DMS 273 treated with DMSO at 0.1 percent for 48 hours (cell line): Measurements from ENCODE around the gene CA5A.
"Not testable (repeated sequence)": the region's sequence is repeated elsewhere in the genome, so short reads cannot be mapped to it uniquely, and the experiment has no call there.

Experiments
- DNase-seq: peaks from one replicate; lab custom pipeline; 2025; lab: John Stamatoyannopoulos, UW

Gene CA5A

GRCh38 chr16:87936375-87937230 is at the start of gene CA5A:
CA5A (minus strand) TSS chr16:87936529; CDS start chr16:87936450, 79 bp downstream.
- DNase-seq: no peak

- DNase-seq: not testable (repeated sequence)
Measured at GRCh38 chr16:87985493-87985892, 49.2 kb upstream of the CA5A start.

GRCh38 chr16:87984632-87985267 is 48.4 kb upstream of the CA5A start:
- no peak for DNase-seq

- not testable (repeated sequence) for DNase-seq
Measured at GRCh38 chr16:87984180-87984579, 47.9 kb upstream of the CA5A start.

- not testable (repeated sequence) for DNase-seq
Measured at GRCh38 chr16:87983737-87984097, 47.4 kb upstream of the CA5A start.

- not testable (repeated sequence) for DNase-seq
Measured at GRCh38 chr16:87983072-87983736, 46.9 kb upstream of the CA5A start.

- DNase-seq: no peak
Measured at GRCh38 chr16:87982581-87983041, 46.3 kb upstream of the CA5A start.

GRCh38 chr16:87981376-87981775 is 45.0 kb upstream of the CA5A start:
- not testable (repeated sequence) for DNase-seq

- DNase-seq: not testable (repeated sequence)
Measured at GRCh38 chr16:87979911-87980630, 43.7 kb upstream of the CA5A start.

GRCh38 chr16:87979352-87979751 is 43.0 kb upstream of the CA5A start:
- DNase-seq: no peak

GRCh38 chr16:87978127-87978526 is 41.8 kb upstream of the CA5A start:
- DNase-seq: no peak

GRCh38 chr16:87976665-87977064 is 40.3 kb upstream of the CA5A start:
- DNase-seq: no peak

GRCh38 chr16:87974178-87974577 is 37.8 kb upstream of the CA5A start:
- no peak for DNase-seq

- DNase-seq: no peak
Measured at GRCh38 chr16:87973717-87974116, 37.4 kb upstream of the CA5A start.

GRCh38 chr16:87971933-87972332 is 35.6 kb upstream of the CA5A start:
- DNase-seq: no peak

GRCh38 chr16:87970186-87970585 is 33.9 kb upstream of the CA5A start:
- DNase-seq: no peak

- no peak for DNase-seq
Measured at GRCh38 chr16:87968541-87968940, 32.2 kb upstream of the CA5A start.

GRCh38 chr16:87966685-87967185 is 30.4 kb upstream of the CA5A start:
- DNase-seq: no peak

GRCh38 chr16:87966064-87966645 is 29.8 kb upstream of the CA5A start:
- DNase-seq: no peak

GRCh38 chr16:87965417-87965816 is 29.1 kb upstream of the CA5A start:
- no peak for DNase-seq

GRCh38 chr16:87964049-87964659 is 27.8 kb upstream of the CA5A start:
- DNase-seq: no peak
